GM23338 (cell line): Measurements from ENCODE around the gene ANP32E. TPM values are rescaled to one million over a fixed set of nuclear protein-coding genes. Genes with fewer than 3 reads are reported as not detected.
"Not testable (repeated sequence)": the region's sequence is repeated elsewhere in the genome, so short reads cannot be mapped to it uniquely, and the experiment has no call there.

Source experiments
- ATAC-seq: fragments of 200-7000 bp; cut with Tn5 transposase; 3 replicates; pipeline ENCODE4 v1.9.1; 2020
- DNase-seq: peaks from one replicate; pipeline ENCODE4 v3.0.0-alpha.2; 2015; ENCODE audit warnings: low spot score
- H2AFZ ChIP-seq: fragments of 200-600 bp; sonication (generic); 2 replicates; pipeline ENCODE4 v1.8.0; 2016; ENCODE audit warnings: antibody characterized with exemption, mild to moderate bottlenecking, moderate library complexity
- H3F3A ChIP-seq: fragments of 200-600 bp; sonication (generic); replicated peaks from 2 replicates; pipeline ENCODE4 v1.8.0; 2017; ENCODE audit warnings: antibody characterized with exemption, mixed run types, low read depth
- H3K27ac ChIP-seq: fragments of 200-600 bp; sonication (generic); 2 replicates; pipeline ENCODE4 v1.6.1; 2016; ENCODE audit warnings: low read depth
- H3K27me3 ChIP-seq: fragments of 200-600 bp; sonication (generic); 2 replicates; pipeline ENCODE4 v1.8.0; 2016; ENCODE audit warnings: mild to moderate bottlenecking, mixed run types, moderate library complexity; ENCODE audit not compliant: insufficient read depth
- H3K36me3 ChIP-seq: fragments of 200-600 bp; sonication (generic); 2 replicates; pipeline ENCODE4 v1.8.0; 2016; ENCODE audit warnings: mild to moderate bottlenecking; ENCODE audit not compliant: insufficient read depth
- H3K4me1 ChIP-seq: fragments of 200-600 bp; sonication (generic); 2 replicates; pipeline ENCODE4 v1.8.0; 2016; ENCODE audit warnings: mild to moderate bottlenecking, moderate library complexity; ENCODE audit not compliant: insufficient read depth
- H3K4me2 ChIP-seq: fragments of 200-600 bp; sonication (generic); 2 replicates; pipeline ENCODE4 v1.7.1; 2017; ENCODE audit warnings: mixed run types
- H3K4me3 ChIP-seq: fragments of 200-600 bp; sonication (generic); 2 replicates; pipeline ENCODE4 v1.6.1; 2016; ENCODE audit warnings: mixed run types
- H3K79me2 ChIP-seq: fragments of 200-600 bp; sonication (generic); replicated peaks from 2 replicates; pipeline ENCODE4 v1.8.0; 2017; ENCODE audit warnings: mild to moderate bottlenecking; ENCODE audit not compliant: insufficient read depth
- H3K9me2 ChIP-seq: fragments of 200-600 bp; sonication (generic); 2 replicates; pipeline ENCODE4 v1.8.0; 2017; ENCODE audit not compliant: insufficient read depth
- H4K20me1 ChIP-seq: fragments of 200-600 bp; sonication (generic); replicated peaks from 2 replicates; pipeline ENCODE4 v1.8.0; 2017; ENCODE audit warnings: mild to moderate bottlenecking; ENCODE audit not compliant: insufficient read depth
- H3K27ac Mint-ChIP-seq: 2 replicates; pipeline ENCODE4 v1.8.0; 2020; ENCODE audit warnings: inconsistent platforms, mild to moderate bottlenecking, moderate library complexity, mixed read lengths
- H3K27me3 Mint-ChIP-seq: 3 replicates; pipeline ENCODE4 v1.8.0; 2022; ENCODE audit warnings: low read depth, mild to moderate bottlenecking, moderate library complexity, mixed read lengths, inconsistent platforms; ENCODE audit not compliant: insufficient read depth, poor library complexity
- H3K36me3 Mint-ChIP-seq: 3 replicates; pipeline ENCODE4 v1.8.0; 2021; ENCODE audit warnings: low read depth, mild to moderate bottlenecking, inconsistent platforms, moderate library complexity, mixed read lengths
- H3K4me1 Mint-ChIP-seq: 3 replicates; pipeline ENCODE4 v1.8.0; 2020; ENCODE audit warnings: mild to moderate bottlenecking, inconsistent platforms, mixed read lengths
- H3K4me3 Mint-ChIP-seq: 3 replicates; pipeline ENCODE4 v1.8.0; 2021; ENCODE audit warnings: moderate library complexity, mild to moderate bottlenecking, inconsistent platforms, mixed read lengths
- H3K9me3 Mint-ChIP-seq: 3 replicates; pipeline ENCODE4 v1.8.0; 2020; ENCODE audit warnings: moderate library complexity, mild to moderate bottlenecking, inconsistent platforms, mixed read lengths
- CREB1 ChIP-seq: fragments of 250-450 bp; sonication (Bioruptor Pico); IDR thresholded peaks from 2 replicates; pipeline ENCODE4 v1.5.0; 2020; ENCODE audit warnings: low read depth, mild to moderate bottlenecking, moderate library complexity
- CTCF ChIP-seq, 2 experiments: fragments of 200-600 bp in 1 of 2; sonication (generic) in 1 of 2; conservative IDR thresholded peaks; 2 replicates each; pipeline versions ENCODE4 v1.5.1 to v1.6.1; 2016 to 2017; ENCODE audit warnings: antibody characterized with exemption in 2 of 2, low read depth in 2 of 2, mild to moderate bottlenecking in 2 of 2, moderate library complexity in 1 of 2
- POLR2AphosphoS5 ChIP-seq: IDR thresholded peaks from 2 replicates; pipeline ENCODE4 v1.6.1; 2016; ENCODE audit warnings: antibody characterized with exemption, low read depth
- ZNF462 ChIP-seq: fragments of 250-450 bp; sonication (Bioruptor Pico); IDR thresholded peaks from 2 replicates; pipeline ENCODE4 v1.5.0; 2020; ENCODE audit warnings: mild to moderate bottlenecking, moderate library complexity
- polyA plus RNA-seq: library from polyadenylated mRNA; unstranded; fragments of >200 nt; fragmentation: Nextera tagmentation; extraction: Ambion mirVana; gene quantifications from 2 replicates; pipeline ENCODE4 v1.2.1, GENCODE V29; 2016
- total RNA-seq: library from RNA; depleted of rRNA; stranded (reverse); fragments of >200 nt; shearing (Covaris generic); gene quantifications from 2 replicates; pipeline ENCODE4 v1.2.3, GENCODE V29; 2014

The ANP32E gene
- total and polyA plus RNA-seq, 2 experiments from 2014 or later, result 88.6 to 257 TPM

GRCh38 chr1:150215855-150216254 is 20.1 kb downstream of the ANP32E start:
- not testable (repeated sequence) for ATAC-seq, H3K4me2 ChIP-seq, H3K27ac Mint-ChIP-seq, H3K4me3 ChIP-seq, H3K9me3 Mint-ChIP-seq, H4K20me1 ChIP-seq, DNase-seq, H3F3A ChIP-seq, H3K4me3 Mint-ChIP-seq, H3K27me3 ChIP-seq, H3K27ac ChIP-seq, H3K36me3 ChIP-seq, H3K4me1 Mint-ChIP-seq, H3K9me2 ChIP-seq, H2AFZ ChIP-seq, H3K27me3 Mint-ChIP-seq, H3K79me2 ChIP-seq, H3K4me1 ChIP-seq
- H3K36me3 Mint-ChIP-seq, result peaks cover 17% of the 10 kb centered on the region; the same call in 2 of the 3 replicates

GRCh38 chr1:150214099-150214756 is 21.7 kb downstream of the ANP32E start:
- peak overlapping the region; percentile 72 for H3K27ac ChIP-seq
- H3K79me2 ChIP-seq, H3K9me3 Mint-ChIP-seq, H4K20me1 ChIP-seq, H3K36me3 Mint-ChIP-seq, H2AFZ ChIP-seq, H3K27me3 ChIP-seq, H3K36me3 ChIP-seq, H3K27me3 Mint-ChIP-seq, H3F3A ChIP-seq, H3K4me1 ChIP-seq, H3K9me2 ChIP-seq, H3K4me1 Mint-ChIP-seq: not testable (repeated sequence)
- peak overlapping the region; percentile 84 for H3K4me3 Mint-ChIP-seq
- H3K4me3 ChIP-seq, result peak overlapping the region; percentile 45
- H3K4me2 ChIP-seq, result peak overlapping the region; percentile 61
- DNase-seq (peak; percentile 11), ATAC-seq (peak; percentile 16)
- H3K27ac Mint-ChIP-seq, result peak overlapping the region; percentile 97

- Histone ChIP-seq H3K27me3 (no peaks in the 10 kb centered on the region), H2AFZ (peak overlapping the region; percentile 15; the same call in 1 of the 2 replicates), H3K36me3 (no peaks in the 10 kb centered on the region), H4K20me1 (no peaks in the 10 kb centered on the region), H3K27ac (peak overlapping the region; percentile 72), H3F3A (no peaks in the 10 kb centered on the region; the same call in 1 of the 2 replicates), H3K4me1 (no peaks in the 10 kb centered on the region), H3K9me2 (no peaks in the 10 kb centered on the region), H3K4me2 (peak overlapping the region; percentile 61), H3K4me3 (peak overlapping the region; percentile 45), H3K79me2 (no peaks in the 10 kb centered on the region)
- TF ChIP-seq POLR2AphosphoS5, result peak; percentile 62
- peak; percentile 51 to 77 for TF ChIP-seq CTCF (conservative IDR thresholded peaks at IDR 0.05; ENCODE audit: low read depth in 2 of 2)
- no peak for TF ChIP-seq ZNF462
- peak; percentile 44; the same call in 1 of the 2 replicates for TF ChIP-seq CREB1 (CRISPR knock-in tag)
- Mint-ChIP-seq H3K36me3 (no peaks in the 10 kb centered on the region; the same call in 2 of the 3 replicates), H3K9me3 (no peaks in the 10 kb centered on the region), H3K4me1 (peaks cover 2% of the 10 kb centered on the region), H3K27me3 (peaks cover 5% of the 10 kb centered on the region), H3K27ac (peak overlapping the region; percentile 97), H3K4me3 (peak overlapping the region; percentile 84)
- DNase-seq, result peak; percentile 98
- ATAC-seq, result peak; percentile 99
Measured at GRCh38 chr1:150213170-150214098, 22.5 kb downstream of the ANP32E start.
